DOHH2 (cell line): ENCODE measurements around the gene UBN1.

Experiments
- H3F3A ChIP-seq: fragments of 200-600 bp; sonication (generic), shearing (Covaris generic); 2 replicates; pipeline ENCODE4 v1.6.0; 2016; ENCODE audit warnings: antibody characterized with exemption, mild to moderate bottlenecking; ENCODE audit not compliant: control insufficient read depth, insufficient read depth
- H3K27ac ChIP-seq: fragments of 200-600 bp; sonication (generic); 2 replicates; pipeline ENCODE4 v1.5.1; 2014; ENCODE audit warnings: low read depth, mild to moderate bottlenecking, low read length, moderate library complexity
- H3K27me3 ChIP-seq: fragments of 200-600 bp; sonication (generic); 2 replicates; pipeline ENCODE4 v1.6.1; 2014; ENCODE audit warnings: mild to moderate bottlenecking, low read length, mixed read lengths; ENCODE audit not compliant: control insufficient read depth
- H3K36me3 ChIP-seq: fragments of 200-600 bp; sonication (generic); 2 replicates; pipeline ENCODE4 v1.6.1; 2014; ENCODE audit warnings: mild to moderate bottlenecking, low read length, moderate library complexity, mixed read lengths; ENCODE audit not compliant: control insufficient read depth
- H3K4me1 ChIP-seq: fragments of 200-600 bp; sonication (generic); 2 replicates; pipeline ENCODE4 v1.6.1; 2014; ENCODE audit warnings: mild to moderate bottlenecking, low read length, mixed read lengths; ENCODE audit not compliant: control insufficient read depth
- H3K4me2 ChIP-seq: fragments of 200-600 bp; sonication (generic); 2 replicates; pipeline ENCODE4 v1.6.0; 2014; ENCODE audit warnings: mild to moderate bottlenecking, low read length, moderate library complexity
- H3K4me3 ChIP-seq: fragments of 200-600 bp; sonication (generic); 2 replicates; pipeline ENCODE4 v1.5.1; 2014; ENCODE audit warnings: mild to moderate bottlenecking, low read length, mixed read lengths
- H3K79me2 ChIP-seq: fragments of 200-600 bp; sonication (generic); 2 replicates; pipeline ENCODE4 v1.6.1; 2014; ENCODE audit warnings: mild to moderate bottlenecking, low read length, mixed read lengths; ENCODE audit not compliant: control insufficient read depth
- H3K9me2 ChIP-seq: fragments of 200-600 bp; sonication (generic); replicated peaks from 2 replicates; pipeline ENCODE4 v1.6.1; 2014; ENCODE audit warnings: mild to moderate bottlenecking, low read length, mixed read lengths; ENCODE audit not compliant: control insufficient read depth
- H3K9me3 ChIP-seq: fragments of 200-600 bp; sonication (generic); 2 replicates; pipeline ENCODE4 v1.6.1; 2014; ENCODE audit warnings: antibody characterized with exemption, low read length, mixed read lengths; ENCODE audit not compliant: control insufficient read depth, insufficient read depth
- H4K20me1 ChIP-seq: fragments of 200-600 bp; sonication (generic); 2 replicates; pipeline ENCODE4 v1.6.0; 2014; ENCODE audit warnings: low read depth, mild to moderate bottlenecking, antibody characterized with exemption, low read length, moderate library complexity; ENCODE audit not compliant: control insufficient read depth, insufficient read depth
- EZH2phosphoT487 ChIP-seq: fragments of 200-600 bp; sonication (generic); IDR thresholded peaks from 2 replicates; pipeline ENCODE4 v1.6.1; 2017; ENCODE audit warnings: borderline replicate concordance, mild to moderate bottlenecking, antibody characterized with exemption, low read length, moderate library complexity, mixed read lengths
- TF ChIP-seq, protein P1 (sequence below): fragments of 200-600 bp; sonication (generic); IDR thresholded peaks from one replicate; pipeline ENCODE4 v1.5.1; 2014; ENCODE audit warnings: antibody characterized with exemption, mild to moderate bottlenecking, low read depth, low read length; ENCODE audit not compliant: poor library complexity, severe bottlenecking

UBN1 gene

DNA sequence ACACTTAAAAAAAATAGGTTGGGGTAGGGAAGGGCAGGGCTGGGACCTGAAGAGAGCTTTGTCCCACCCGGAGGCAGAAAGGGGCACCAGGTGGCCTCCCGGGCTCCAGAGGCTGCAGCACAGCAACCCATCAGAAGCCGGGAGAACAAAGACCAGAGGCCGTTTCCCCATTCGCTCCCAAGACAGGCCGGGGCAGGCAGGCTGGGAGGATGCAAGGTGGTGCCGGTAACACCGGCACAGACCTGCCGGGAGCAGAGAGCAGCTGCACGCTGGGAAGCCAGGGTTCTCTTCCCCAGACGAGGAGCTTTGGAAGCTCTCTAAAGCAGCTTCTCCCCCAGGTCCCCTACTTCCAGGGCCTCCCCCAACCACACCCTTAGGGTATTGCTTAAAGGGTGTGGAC is 84.1 kb downstream of the UBN1 start:
- TF ChIP-seq, protein P1, sequence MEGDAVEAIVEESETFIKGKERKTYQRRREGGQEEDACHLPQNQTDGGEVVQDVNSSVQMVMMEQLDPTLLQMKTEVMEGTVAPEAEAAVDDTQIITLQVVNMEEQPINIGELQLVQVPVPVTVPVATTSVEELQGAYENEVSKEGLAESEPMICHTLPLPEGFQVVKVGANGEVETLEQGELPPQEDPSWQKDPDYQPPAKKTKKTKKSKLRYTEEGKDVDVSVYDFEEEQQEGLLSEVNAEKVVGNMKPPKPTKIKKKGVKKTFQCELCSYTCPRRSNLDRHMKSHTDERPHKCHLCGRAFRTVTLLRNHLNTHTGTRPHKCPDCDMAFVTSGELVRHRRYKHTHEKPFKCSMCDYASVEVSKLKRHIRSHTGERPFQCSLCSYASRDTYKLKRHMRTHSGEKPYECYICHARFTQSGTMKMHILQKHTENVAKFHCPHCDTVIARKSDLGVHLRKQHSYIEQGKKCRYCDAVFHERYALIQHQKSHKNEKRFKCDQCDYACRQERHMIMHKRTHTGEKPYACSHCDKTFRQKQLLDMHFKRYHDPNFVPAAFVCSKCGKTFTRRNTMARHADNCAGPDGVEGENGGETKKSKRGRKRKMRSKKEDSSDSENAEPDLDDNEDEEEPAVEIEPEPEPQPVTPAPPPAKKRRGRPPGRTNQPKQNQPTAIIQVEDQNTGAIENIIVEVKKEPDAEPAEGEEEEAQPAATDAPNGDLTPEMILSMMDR: no peak
- no peak for TF ChIP-seq EZH2phosphoT487
- H3K4me1 ChIP-seq: peaks cover 3% of the 10 kb centered on the region; the same call in 1 of the 2 replicates
- no peaks in the 10 kb centered on the region for H3K79me2 ChIP-seq
- H3K9me2 ChIP-seq: no peaks in the 10 kb centered on the region
- H3K4me3 ChIP-seq: no peak overlapping the region
- H3K36me3 ChIP-seq: no peaks in the 10 kb centered on the region
- peaks cover 8% of the 10 kb centered on the region for H3K27me3 ChIP-seq
- no peaks in the 10 kb centered on the region for H4K20me1 ChIP-seq
- H3F3A ChIP-seq: no peaks in the 10 kb centered on the region
- no peak overlapping the region for H3K4me2 ChIP-seq
- H3K9me3 ChIP-seq: peaks cover 10% of the 10 kb centered on the region
- H3K27ac ChIP-seq: no peak overlapping the region
